Measurements from ENCODE around the gene TAPBPL.
"Not testable (repeated sequence)": the region's sequence is repeated elsewhere in the genome, so short reads cannot be mapped to it uniquely, and the experiment has no call there.

DNA sequence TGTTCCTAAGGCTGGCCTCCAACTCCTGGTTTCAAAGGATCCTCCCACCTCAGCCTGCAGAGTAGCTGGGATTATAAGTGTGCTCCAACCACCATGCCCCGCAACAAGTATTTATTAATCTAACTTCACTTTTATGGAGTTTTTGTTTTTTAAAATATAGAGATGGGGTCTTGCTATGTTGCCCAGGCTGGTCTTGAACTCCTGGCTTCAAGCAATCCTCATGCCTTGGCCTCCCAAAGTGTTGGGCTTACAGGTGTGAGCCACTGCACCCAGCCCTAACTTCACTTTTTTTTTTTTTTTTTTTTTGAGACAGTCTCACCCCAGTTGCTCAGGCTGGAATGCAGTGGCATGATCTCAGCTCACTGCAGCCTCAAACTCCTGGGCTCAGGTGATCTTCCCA, 38.8 kb downstream of the TAPBPL start:
- TF ChIP-seq, protein P1, sequence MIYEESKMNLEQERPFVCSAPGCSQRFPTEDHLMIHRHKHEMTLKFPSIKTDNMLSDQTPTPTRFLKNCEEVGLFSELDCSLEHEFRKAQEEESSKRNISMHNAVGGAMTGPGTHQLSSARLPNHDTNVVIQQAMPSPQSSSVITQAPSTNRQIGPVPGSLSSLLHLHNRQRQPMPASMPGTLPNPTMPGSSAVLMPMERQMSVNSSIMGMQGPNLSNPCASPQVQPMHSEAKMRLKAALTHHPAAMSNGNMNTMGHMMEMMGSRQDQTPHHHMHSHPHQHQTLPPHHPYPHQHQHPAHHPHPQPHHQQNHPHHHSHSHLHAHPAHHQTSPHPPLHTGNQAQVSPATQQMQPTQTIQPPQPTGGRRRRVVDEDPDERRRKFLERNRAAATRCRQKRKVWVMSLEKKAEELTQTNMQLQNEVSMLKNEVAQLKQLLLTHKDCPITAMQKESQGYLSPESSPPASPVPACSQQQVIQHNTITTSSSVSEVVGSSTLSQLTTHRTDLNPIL (CRISPR knock-in tag; IDR thresholded peaks at IDR 0.05; ENCODE audit: low read depth): not testable (repeated sequence)
- not testable (repeated sequence) for TF ChIP-seq CSRNP3 (CRISPR knock-in tag; IDR thresholded peaks at IDR 0.05); ZNF565 (CRISPR knock-in tag; conservative IDR thresholded peaks at IDR 0.05; ENCODE audit: low read depth); ZNF70 (CRISPR knock-in tag; IDR thresholded peaks at IDR 0.05)
